GM23338 (cell line): ENCODE data around the gene RSRC1. TPM values are rescaled to one million over a fixed set of nuclear protein-coding genes. Genes with fewer than 3 reads are reported as not detected.

Experiments used
- ATAC-seq: fragments of 200-7000 bp; cut with Tn5 transposase; 3 replicates; pipeline ENCODE4 v1.9.1; 2020
- DNase-seq: peaks from one replicate; pipeline ENCODE4 v3.0.0-alpha.2; 2015; ENCODE audit warnings: low spot score
- H2AFZ ChIP-seq: fragments of 200-600 bp; sonication (generic); 2 replicates; pipeline ENCODE4 v1.8.0; 2016; ENCODE audit warnings: antibody characterized with exemption, mild to moderate bottlenecking, moderate library complexity
- H3F3A ChIP-seq: fragments of 200-600 bp; sonication (generic); replicated peaks from 2 replicates; pipeline ENCODE4 v1.8.0; 2017; ENCODE audit warnings: antibody characterized with exemption, mixed run types, low read depth
- H3K27ac ChIP-seq: fragments of 200-600 bp; sonication (generic); 2 replicates; pipeline ENCODE4 v1.6.1; 2016; ENCODE audit warnings: low read depth
- H3K27me3 ChIP-seq: fragments of 200-600 bp; sonication (generic); 2 replicates; pipeline ENCODE4 v1.8.0; 2016; ENCODE audit warnings: mild to moderate bottlenecking, mixed run types, moderate library complexity; ENCODE audit not compliant: insufficient read depth
- H3K36me3 ChIP-seq: fragments of 200-600 bp; sonication (generic); 2 replicates; pipeline ENCODE4 v1.8.0; 2016; ENCODE audit warnings: mild to moderate bottlenecking; ENCODE audit not compliant: insufficient read depth
- H3K4me1 ChIP-seq: fragments of 200-600 bp; sonication (generic); 2 replicates; pipeline ENCODE4 v1.8.0; 2016; ENCODE audit warnings: mild to moderate bottlenecking, moderate library complexity; ENCODE audit not compliant: insufficient read depth
- H3K4me2 ChIP-seq: fragments of 200-600 bp; sonication (generic); 2 replicates; pipeline ENCODE4 v1.7.1; 2017; ENCODE audit warnings: mixed run types
- H3K4me3 ChIP-seq: fragments of 200-600 bp; sonication (generic); 2 replicates; pipeline ENCODE4 v1.6.1; 2016; ENCODE audit warnings: mixed run types
- H3K79me2 ChIP-seq: fragments of 200-600 bp; sonication (generic); replicated peaks from 2 replicates; pipeline ENCODE4 v1.8.0; 2017; ENCODE audit warnings: mild to moderate bottlenecking; ENCODE audit not compliant: insufficient read depth
- H3K9me2 ChIP-seq: fragments of 200-600 bp; sonication (generic); 2 replicates; pipeline ENCODE4 v1.8.0; 2017; ENCODE audit not compliant: insufficient read depth
- H4K20me1 ChIP-seq: fragments of 200-600 bp; sonication (generic); replicated peaks from 2 replicates; pipeline ENCODE4 v1.8.0; 2017; ENCODE audit warnings: mild to moderate bottlenecking; ENCODE audit not compliant: insufficient read depth
- H3K27ac Mint-ChIP-seq: 2 replicates; pipeline ENCODE4 v1.8.0; 2020; ENCODE audit warnings: inconsistent platforms, mild to moderate bottlenecking, moderate library complexity, mixed read lengths
- H3K27me3 Mint-ChIP-seq: 3 replicates; pipeline ENCODE4 v1.8.0; 2022; ENCODE audit warnings: low read depth, mild to moderate bottlenecking, moderate library complexity, mixed read lengths, inconsistent platforms; ENCODE audit not compliant: insufficient read depth, poor library complexity
- H3K36me3 Mint-ChIP-seq: 3 replicates; pipeline ENCODE4 v1.8.0; 2021; ENCODE audit warnings: low read depth, mild to moderate bottlenecking, inconsistent platforms, moderate library complexity, mixed read lengths
- H3K4me1 Mint-ChIP-seq: 3 replicates; pipeline ENCODE4 v1.8.0; 2020; ENCODE audit warnings: mild to moderate bottlenecking, inconsistent platforms, mixed read lengths
- H3K4me3 Mint-ChIP-seq: 3 replicates; pipeline ENCODE4 v1.8.0; 2021; ENCODE audit warnings: moderate library complexity, mild to moderate bottlenecking, inconsistent platforms, mixed read lengths
- H3K9me3 Mint-ChIP-seq: 3 replicates; pipeline ENCODE4 v1.8.0; 2020; ENCODE audit warnings: moderate library complexity, mild to moderate bottlenecking, inconsistent platforms, mixed read lengths
- CREB1 ChIP-seq: fragments of 250-450 bp; sonication (Bioruptor Pico); IDR thresholded peaks from 2 replicates; pipeline ENCODE4 v1.5.0; 2020; ENCODE audit warnings: low read depth, mild to moderate bottlenecking, moderate library complexity
- EZH2 ChIP-seq: fragments of 200-600 bp; sonication (generic); IDR thresholded peaks from one replicate; pipeline ENCODE4 v1.8.0; 2017; ENCODE audit warnings: antibody characterized with exemption, mild to moderate bottlenecking, low read depth; ENCODE audit not compliant: unreplicated experiment
- EZH2phosphoT487 ChIP-seq: fragments of 200-600 bp; sonication (generic); IDR thresholded peaks from one replicate; pipeline ENCODE4 v1.8.1; 2018; ENCODE audit warnings: antibody characterized with exemption; ENCODE audit not compliant: unreplicated experiment
- POLR2AphosphoS5 ChIP-seq: IDR thresholded peaks from 2 replicates; pipeline ENCODE4 v1.6.1; 2016; ENCODE audit warnings: antibody characterized with exemption, low read depth
- ZNF114 ChIP-seq: fragments of 250-450 bp; sonication (Bioruptor Pico); IDR thresholded peaks from 2 replicates; pipeline ENCODE4 v1.5.0; 2020; ENCODE audit warnings: mild to moderate bottlenecking, moderate library complexity
- polyA plus RNA-seq: library from polyadenylated mRNA; unstranded; fragments of >200 nt; fragmentation: Nextera tagmentation; extraction: Ambion mirVana; gene quantifications from 2 replicates; pipeline ENCODE4 v1.2.1, GENCODE V29; 2016
- total RNA-seq: library from RNA; depleted of rRNA; stranded (reverse); fragments of >200 nt; shearing (Covaris generic); gene quantifications from 2 replicates; pipeline ENCODE4 v1.2.3, GENCODE V29; 2014
- TF ChIP-seq, protein P1 (sequence below): IDR thresholded peaks from one replicate; pipeline ENCODE4 v1.6.1; 2018; ENCODE audit warnings: antibody characterized with exemption; ENCODE audit not compliant: unreplicated experiment
- TF ChIP-seq, protein P2 (sequence below), 2 experiments: fragments of 200-600 bp in 1 of 2; sonication (generic) in 1 of 2; conservative IDR thresholded peaks; 2 replicates each; pipeline versions ENCODE4 v1.5.1 to v1.6.1; 2016 to 2017; ENCODE audit warnings: antibody characterized with exemption in 2 of 2, low read depth in 2 of 2, mild to moderate bottlenecking in 2 of 2, moderate library complexity in 1 of 2
- TF ChIP-seq, protein P3 (sequence below): IDR thresholded peaks from 2 replicates; pipeline ENCODE4 v1.6.1; 2016; ENCODE audit warnings: antibody characterized with exemption
- TF ChIP-seq, protein P4 (sequence below): fragments of 250-450 bp; sonication (Bioruptor Pico); IDR thresholded peaks from 2 replicates; pipeline ENCODE4 v1.5.0; 2020; ENCODE audit warnings: mild to moderate bottlenecking, moderate library complexity

The RSRC1 gene
- total and polyA plus RNA-seq, 2 experiments from 2014 or later = 32.5 to 76.8 TPM

DNA sequence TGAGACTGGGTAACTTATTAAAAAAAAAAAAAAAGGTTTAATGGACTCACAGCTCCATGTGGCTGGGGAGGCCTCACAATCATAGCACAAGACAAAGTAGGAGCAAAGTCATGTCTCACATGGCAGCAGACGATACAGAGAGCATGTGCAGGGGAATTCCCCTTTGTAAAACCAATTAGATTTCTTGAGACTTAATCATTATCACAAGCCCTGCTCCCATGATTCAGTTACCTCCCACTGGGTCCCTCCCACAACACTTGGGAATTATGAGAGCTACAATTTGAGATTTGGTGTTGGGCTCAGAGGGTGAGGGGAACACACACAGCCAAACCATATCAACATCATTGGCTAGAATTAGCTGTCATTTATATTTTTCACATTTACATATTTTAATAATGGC lies 221.0 kb downstream of the RSRC1 start:
- H2AFZ ChIP-seq = no peak overlapping the region
- TF ChIP-seq EZH2 = no peak
- TF ChIP-seq ZNF114 = no peak
- TF ChIP-seq, protein P1, sequence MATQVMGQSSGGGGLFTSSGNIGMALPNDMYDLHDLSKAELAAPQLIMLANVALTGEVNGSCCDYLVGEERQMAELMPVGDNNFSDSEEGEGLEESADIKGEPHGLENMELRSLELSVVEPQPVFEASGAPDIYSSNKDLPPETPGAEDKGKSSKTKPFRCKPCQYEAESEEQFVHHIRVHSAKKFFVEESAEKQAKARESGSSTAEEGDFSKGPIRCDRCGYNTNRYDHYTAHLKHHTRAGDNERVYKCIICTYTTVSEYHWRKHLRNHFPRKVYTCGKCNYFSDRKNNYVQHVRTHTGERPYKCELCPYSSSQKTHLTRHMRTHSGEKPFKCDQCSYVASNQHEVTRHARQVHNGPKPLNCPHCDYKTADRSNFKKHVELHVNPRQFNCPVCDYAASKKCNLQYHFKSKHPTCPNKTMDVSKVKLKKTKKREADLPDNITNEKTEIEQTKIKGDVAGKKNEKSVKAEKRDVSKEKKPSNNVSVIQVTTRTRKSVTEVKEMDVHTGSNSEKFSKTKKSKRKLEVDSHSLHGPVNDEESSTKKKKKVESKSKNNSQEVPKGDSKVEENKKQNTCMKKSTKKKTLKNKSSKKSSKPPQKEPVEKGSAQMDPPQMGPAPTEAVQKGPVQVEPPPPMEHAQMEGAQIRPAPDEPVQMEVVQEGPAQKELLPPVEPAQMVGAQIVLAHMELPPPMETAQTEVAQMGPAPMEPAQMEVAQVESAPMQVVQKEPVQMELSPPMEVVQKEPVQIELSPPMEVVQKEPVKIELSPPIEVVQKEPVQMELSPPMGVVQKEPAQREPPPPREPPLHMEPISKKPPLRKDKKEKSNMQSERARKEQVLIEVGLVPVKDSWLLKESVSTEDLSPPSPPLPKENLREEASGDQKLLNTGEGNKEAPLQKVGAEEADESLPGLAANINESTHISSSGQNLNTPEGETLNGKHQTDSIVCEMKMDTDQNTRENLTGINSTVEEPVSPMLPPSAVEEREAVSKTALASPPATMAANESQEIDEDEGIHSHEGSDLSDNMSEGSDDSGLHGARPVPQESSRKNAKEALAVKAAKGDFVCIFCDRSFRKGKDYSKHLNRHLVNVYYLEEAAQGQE = no peak
- TF ChIP-seq, protein P2, sequence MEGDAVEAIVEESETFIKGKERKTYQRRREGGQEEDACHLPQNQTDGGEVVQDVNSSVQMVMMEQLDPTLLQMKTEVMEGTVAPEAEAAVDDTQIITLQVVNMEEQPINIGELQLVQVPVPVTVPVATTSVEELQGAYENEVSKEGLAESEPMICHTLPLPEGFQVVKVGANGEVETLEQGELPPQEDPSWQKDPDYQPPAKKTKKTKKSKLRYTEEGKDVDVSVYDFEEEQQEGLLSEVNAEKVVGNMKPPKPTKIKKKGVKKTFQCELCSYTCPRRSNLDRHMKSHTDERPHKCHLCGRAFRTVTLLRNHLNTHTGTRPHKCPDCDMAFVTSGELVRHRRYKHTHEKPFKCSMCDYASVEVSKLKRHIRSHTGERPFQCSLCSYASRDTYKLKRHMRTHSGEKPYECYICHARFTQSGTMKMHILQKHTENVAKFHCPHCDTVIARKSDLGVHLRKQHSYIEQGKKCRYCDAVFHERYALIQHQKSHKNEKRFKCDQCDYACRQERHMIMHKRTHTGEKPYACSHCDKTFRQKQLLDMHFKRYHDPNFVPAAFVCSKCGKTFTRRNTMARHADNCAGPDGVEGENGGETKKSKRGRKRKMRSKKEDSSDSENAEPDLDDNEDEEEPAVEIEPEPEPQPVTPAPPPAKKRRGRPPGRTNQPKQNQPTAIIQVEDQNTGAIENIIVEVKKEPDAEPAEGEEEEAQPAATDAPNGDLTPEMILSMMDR (conservative IDR thresholded peaks at IDR 0.05; ENCODE audit: low read depth in 2 of 2) = no peak
- no peak for TF ChIP-seq POLR2AphosphoS5
- no peak overlapping the region for H3K4me3 ChIP-seq
- H3K4me1 ChIP-seq = peaks cover 4% of the 10 kb centered on the region
- DNase-seq = no peak
- H3K27ac Mint-ChIP-seq = no peak overlapping the region
- H3K79me2 ChIP-seq = no peaks in the 10 kb centered on the region
- H3K4me3 Mint-ChIP-seq = no peak overlapping the region
- H3K9me3 Mint-ChIP-seq = no peaks in the 10 kb centered on the region
- H4K20me1 ChIP-seq = no peaks in the 10 kb centered on the region
- no peaks in the 10 kb centered on the region for H3K9me2 ChIP-seq
- H3K27ac ChIP-seq = no peak overlapping the region
- H3K4me2 ChIP-seq = no peak overlapping the region
- H3K4me1 Mint-ChIP-seq = peaks cover 16% of the 10 kb centered on the region
- ATAC-seq = no peak; the same call in 2 of the 3 replicates
- H3K36me3 Mint-ChIP-seq = no peaks in the 10 kb centered on the region
- no peaks in the 10 kb centered on the region for H3K36me3 ChIP-seq
- no peaks in the 10 kb centered on the region for H3F3A ChIP-seq
- H3K27me3 ChIP-seq = no peaks in the 10 kb centered on the region
- no peaks in the 10 kb centered on the region for H3K27me3 Mint-ChIP-seq

DNA sequence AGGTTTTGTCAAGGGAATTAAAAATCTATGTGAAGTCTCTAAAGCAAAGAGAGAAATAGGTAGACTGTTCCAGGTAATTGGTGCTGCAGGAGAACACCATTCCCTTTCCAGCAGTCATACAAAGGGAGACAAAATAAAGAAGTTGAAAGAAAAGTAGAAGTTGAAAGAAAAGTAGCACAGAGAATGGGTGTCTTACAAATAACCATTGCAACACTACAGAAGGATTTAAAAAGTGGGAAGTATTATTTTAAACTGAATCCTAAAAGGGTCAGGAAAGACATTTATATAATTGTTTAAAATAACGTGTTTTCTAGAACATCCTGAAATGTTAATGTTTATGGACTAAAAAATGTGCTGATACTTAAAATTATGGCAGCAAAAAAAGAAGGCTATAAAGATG lies 223.8 kb downstream of the RSRC1 start:
- Mint-ChIP-seq H3K4me1 (peaks cover 16% of the 10 kb centered on the region), H3K4me3 (no peak overlapping the region), H3K36me3 (no peaks in the 10 kb centered on the region), H3K9me3 (no peaks in the 10 kb centered on the region), H3K27ac (no peak overlapping the region), H3K27me3 (no peaks in the 10 kb centered on the region)
- DNase-seq (no peak), ATAC-seq (no peak)
- Histone ChIP-seq H3K4me1 (peaks cover 4% of the 10 kb centered on the region), H3K27ac (no peak overlapping the region), H3K9me2 (peaks cover 3% of the 10 kb centered on the region; the same call in 1 of the 2 replicates), H3K4me3 (no peak overlapping the region), H3K36me3 (no peaks in the 10 kb centered on the region), H4K20me1 (no peaks in the 10 kb centered on the region), H3K27me3 (no peaks in the 10 kb centered on the region), H2AFZ (no peak overlapping the region), H3K4me2 (no peak overlapping the region), H3F3A (no peaks in the 10 kb centered on the region), H3K79me2 (no peaks in the 10 kb centered on the region)
- no peak for TF ChIP-seq POLR2AphosphoS5
- TF ChIP-seq, protein P3, sequence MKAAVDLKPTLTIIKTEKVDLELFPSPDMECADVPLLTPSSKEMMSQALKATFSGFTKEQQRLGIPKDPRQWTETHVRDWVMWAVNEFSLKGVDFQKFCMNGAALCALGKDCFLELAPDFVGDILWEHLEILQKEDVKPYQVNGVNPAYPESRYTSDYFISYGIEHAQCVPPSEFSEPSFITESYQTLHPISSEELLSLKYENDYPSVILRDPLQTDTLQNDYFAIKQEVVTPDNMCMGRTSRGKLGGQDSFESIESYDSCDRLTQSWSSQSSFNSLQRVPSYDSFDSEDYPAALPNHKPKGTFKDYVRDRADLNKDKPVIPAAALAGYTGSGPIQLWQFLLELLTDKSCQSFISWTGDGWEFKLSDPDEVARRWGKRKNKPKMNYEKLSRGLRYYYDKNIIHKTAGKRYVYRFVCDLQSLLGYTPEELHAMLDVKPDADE = no peak
- no peak for TF ChIP-seq ZNF114
- no peak for TF ChIP-seq CREB1
- TF ChIP-seq, protein P4, sequence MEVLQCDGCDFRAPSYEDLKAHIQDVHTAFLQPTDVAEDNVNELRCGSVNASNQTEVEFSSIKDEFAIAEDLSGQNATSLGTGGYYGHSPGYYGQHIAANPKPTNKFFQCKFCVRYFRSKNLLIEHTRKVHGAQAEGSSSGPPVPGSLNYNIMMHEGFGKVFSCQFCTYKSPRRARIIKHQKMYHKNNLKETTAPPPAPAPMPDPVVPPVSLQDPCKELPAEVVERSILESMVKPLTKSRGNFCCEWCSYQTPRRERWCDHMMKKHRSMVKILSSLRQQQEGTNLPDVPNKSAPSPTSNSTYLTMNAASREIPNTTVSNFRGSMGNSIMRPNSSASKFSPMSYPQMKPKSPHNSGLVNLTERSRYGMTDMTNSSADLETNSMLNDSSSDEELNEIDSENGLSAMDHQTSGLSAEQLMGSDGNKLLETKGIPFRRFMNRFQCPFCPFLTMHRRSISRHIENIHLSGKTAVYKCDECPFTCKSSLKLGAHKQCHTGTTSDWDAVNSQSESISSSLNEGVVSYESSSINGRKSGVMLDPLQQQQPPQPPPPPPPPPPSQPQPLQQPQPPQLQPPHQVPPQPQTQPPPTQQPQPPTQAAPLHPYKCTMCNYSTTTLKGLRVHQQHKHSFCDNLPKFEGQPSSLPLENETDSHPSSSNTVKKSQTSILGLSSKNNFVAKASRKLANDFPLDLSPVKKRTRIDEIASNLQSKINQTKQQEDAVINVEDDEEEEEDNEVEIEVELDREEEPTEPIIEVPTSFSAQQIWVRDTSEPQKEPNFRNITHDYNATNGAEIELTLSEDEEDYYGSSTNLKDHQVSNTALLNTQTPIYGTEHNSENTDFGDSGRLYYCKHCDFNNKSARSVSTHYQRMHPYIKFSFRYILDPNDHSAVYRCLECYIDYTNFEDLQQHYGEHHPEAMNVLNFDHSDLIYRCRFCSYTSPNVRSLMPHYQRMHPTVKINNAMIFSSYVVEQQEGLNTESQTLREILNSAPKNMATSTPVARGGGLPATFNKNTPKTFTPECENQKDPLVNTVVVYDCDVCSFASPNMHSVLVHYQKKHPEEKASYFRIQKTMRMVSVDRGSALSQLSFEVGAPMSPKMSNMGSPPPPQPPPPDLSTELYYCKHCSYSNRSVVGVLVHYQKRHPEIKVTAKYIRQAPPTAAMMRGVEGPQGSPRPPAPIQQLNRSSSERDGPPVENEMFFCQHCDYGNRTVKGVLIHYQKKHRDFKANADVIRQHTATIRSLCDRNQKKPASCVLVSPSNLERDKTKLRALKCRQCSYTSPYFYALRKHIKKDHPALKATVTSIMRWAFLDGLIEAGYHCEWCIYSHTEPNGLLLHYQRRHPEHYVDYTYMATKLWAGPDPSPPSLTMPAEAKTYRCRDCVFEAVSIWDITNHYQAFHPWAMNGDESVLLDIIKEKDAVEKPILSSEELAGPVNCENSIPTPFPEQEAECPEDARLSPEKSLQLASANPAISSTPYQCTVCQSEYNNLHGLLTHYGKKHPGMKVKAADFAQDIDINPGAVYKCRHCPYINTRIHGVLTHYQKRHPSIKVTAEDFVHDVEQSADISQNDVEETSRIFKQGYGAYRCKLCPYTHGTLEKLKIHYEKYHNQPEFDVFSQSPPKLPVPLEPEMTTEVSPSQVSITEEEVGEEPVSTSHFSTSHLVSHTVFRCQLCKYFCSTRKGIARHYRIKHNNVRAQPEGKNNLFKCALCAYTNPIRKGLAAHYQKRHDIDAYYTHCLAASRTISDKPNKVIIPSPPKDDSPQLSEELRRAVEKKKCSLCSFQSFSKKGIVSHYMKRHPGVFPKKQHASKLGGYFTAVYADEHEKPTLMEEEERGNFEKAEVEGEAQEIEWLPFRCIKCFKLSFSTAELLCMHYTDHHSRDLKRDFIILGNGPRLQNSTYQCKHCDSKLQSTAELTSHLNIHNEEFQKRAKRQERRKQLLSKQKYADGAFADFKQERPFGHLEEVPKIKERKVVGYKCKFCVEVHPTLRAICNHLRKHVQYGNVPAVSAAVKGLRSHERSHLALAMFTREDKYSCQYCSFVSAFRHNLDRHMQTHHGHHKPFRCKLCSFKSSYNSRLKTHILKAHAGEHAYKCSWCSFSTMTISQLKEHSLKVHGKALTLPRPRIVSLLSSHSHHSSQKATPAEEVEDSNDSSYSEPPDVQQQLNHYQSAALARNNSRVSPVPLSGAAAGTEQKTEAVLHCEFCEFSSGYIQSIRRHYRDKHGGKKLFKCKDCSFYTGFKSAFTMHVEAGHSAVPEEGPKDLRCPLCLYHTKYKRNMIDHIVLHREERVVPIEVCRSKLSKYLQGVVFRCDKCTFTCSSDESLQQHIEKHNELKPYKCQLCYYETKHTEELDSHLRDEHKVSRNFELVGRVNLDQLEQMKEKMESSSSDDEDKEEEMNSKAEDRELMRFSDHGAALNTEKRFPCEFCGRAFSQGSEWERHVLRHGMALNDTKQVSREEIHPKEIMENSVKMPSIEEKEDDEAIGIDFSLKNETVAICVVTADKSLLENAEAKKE (CRISPR knock-in tag) = no peak
- TF ChIP-seq EZH2phosphoT487 = no peak
